ENCODE data around the gene KIF18B. TPM values are rescaled to one million over a fixed set of nuclear protein-coding genes. Genes with fewer than 3 reads are reported as not detected.

The KIF18B gene
- total RNA-seq, 1 donor: 10.8 TPM

- TF ChIP-seq, protein P1, sequence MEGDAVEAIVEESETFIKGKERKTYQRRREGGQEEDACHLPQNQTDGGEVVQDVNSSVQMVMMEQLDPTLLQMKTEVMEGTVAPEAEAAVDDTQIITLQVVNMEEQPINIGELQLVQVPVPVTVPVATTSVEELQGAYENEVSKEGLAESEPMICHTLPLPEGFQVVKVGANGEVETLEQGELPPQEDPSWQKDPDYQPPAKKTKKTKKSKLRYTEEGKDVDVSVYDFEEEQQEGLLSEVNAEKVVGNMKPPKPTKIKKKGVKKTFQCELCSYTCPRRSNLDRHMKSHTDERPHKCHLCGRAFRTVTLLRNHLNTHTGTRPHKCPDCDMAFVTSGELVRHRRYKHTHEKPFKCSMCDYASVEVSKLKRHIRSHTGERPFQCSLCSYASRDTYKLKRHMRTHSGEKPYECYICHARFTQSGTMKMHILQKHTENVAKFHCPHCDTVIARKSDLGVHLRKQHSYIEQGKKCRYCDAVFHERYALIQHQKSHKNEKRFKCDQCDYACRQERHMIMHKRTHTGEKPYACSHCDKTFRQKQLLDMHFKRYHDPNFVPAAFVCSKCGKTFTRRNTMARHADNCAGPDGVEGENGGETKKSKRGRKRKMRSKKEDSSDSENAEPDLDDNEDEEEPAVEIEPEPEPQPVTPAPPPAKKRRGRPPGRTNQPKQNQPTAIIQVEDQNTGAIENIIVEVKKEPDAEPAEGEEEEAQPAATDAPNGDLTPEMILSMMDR (IDR thresholded peaks at IDR 0.05; ENCODE audit: insufficient read depth, low read length): no peak
- DNase-seq (ENCODE audit: low read depth): no peak
- no peak overlapping the region for H3K4me3 ChIP-seq (ENCODE audit: low read depth, low read length)
Observed at GRCh38 chr17:44889003-44889402, 58.6 kb downstream of the KIF18B start.

DNA sequence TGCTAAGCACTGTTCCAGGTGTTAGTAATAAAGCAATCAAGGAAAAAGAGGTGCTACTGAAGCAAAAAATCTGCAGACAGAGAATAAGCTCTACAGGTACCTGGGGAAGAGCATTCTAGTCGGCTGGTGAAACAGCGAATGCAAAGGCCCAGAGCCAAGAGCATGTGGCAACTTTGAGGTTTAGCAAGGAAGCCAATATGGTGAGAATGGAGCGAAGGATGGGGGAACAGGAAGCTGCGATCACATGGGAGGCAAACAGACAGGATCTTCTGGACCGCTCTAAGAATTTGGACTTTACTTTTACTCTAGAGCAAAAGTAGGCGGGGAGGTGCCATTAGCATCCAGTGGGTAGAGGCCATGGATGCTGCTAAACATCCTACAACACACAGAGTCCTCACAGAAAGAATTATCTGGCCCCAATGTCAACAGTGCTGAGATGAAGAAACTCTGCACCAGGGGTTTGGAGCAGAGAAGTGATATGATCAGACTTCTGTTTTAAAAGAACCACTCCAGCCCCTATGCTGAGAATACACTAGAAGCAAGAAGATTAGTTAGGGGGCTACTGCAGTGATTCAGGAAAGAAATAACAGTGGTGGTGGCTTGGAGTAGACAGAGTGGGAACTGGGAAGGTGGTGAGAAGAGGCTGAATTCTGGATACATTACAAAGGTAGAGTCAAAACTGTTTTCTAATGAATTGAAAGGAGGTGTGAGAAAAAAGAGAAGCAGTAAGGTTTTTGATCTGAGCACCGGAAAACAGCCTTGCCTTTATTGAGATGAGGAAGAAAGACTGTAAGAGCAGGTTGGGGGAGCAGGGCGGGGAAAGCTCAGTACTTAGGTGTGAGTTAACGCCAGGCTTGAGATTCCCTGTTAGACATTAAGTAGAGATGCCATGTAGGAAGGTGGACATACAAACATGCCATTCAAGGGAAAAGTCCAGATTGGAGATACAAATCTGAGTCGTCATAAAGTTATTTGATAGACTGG lies 59.3 kb downstream of the KIF18B start:
- TF ChIP-seq, protein P1 (IDR thresholded peaks at IDR 0.05; ENCODE audit: insufficient read depth, low read length): no peak
- DNase-seq (ENCODE audit: low read depth): no peak
- H3K4me3 ChIP-seq (ENCODE audit: low read depth, low read length): no peak overlapping the region

GRCh38 chr17:44887016-44887415 lies 60.6 kb downstream of the KIF18B start:
- DNase-seq (ENCODE audit: low read depth): no peak
- H3K4me3 ChIP-seq (ENCODE audit: low read depth, low read length): no peak overlapping the region
- TF ChIP-seq, protein P1 (IDR thresholded peaks at IDR 0.05; ENCODE audit: insufficient read depth, low read length): no peak

- no peak for DNase-seq (ENCODE audit: low read depth)
- TF ChIP-seq, protein P1 (IDR thresholded peaks at IDR 0.05; ENCODE audit: insufficient read depth, low read length): no peak
- H3K4me3 ChIP-seq (ENCODE audit: low read depth, low read length): no peak overlapping the region
Observed at GRCh38 chr17:44884941-44885340, 62.6 kb downstream of the KIF18B start.

GRCh38 chr17:44881145-44881544 lies 66.4 kb downstream of the KIF18B start:
- TF ChIP-seq, protein P1 (IDR thresholded peaks at IDR 0.05; ENCODE audit: insufficient read depth, low read length): no peak
- DNase-seq (ENCODE audit: low read depth): no peak

GRCh38 chr17:44880062-44880461 lies 67.5 kb downstream of the KIF18B start:
- TF ChIP-seq, protein P1 (IDR thresholded peaks at IDR 0.05; ENCODE audit: insufficient read depth, low read length): no peak
- DNase-seq (ENCODE audit: low read depth): no peak
- no peak overlapping the region for H3K4me3 ChIP-seq (ENCODE audit: low read depth, low read length)

More at GRCh38 chr17:44881145-44881544, 66.4 kb downstream of the KIF18B start:
- H3K4me3 ChIP-seq (ENCODE audit: low read depth, low read length): no peak overlapping the region
